Neutrophil (primary cell): ENCODE results near the gene FBXO4.

Experiments used
- H3K27ac ChIP-seq: fragments of 200-600 bp; sonication (generic); 2 replicates; pipeline ENCODE4 v1.5.1; 2016; ENCODE audit warnings: mild to moderate bottlenecking, moderate library complexity
- H3K27me3 ChIP-seq: fragments of 200-600 bp; sonication (generic); 2 replicates; pipeline ENCODE4 v1.6.0; 2016; ENCODE audit warnings: mild to moderate bottlenecking
- H3K36me3 ChIP-seq: fragments of 200-600 bp; sonication (generic); 2 replicates; pipeline ENCODE4 v1.5.1; 2017
- H3K4me1 ChIP-seq, 2 experiments: fragments of 200-600 bp in 1 of 2; sonication (generic) in 1 of 2; 1 replicate in 1 of 2; 2 replicates in 1 of 2; pipeline versions ENCODE4 v1.5.1 to v1.6.1; 2013 to 2016; ENCODE audit warnings: low read depth in 1 of 2, low read length in 1 of 2, mild to moderate bottlenecking in 1 of 2, moderate library complexity in 1 of 2; ENCODE audit not compliant: control insufficient read depth in 1 of 2, insufficient read depth in 1 of 2
- H3K4me3 ChIP-seq, 2 experiments: fragments of 200-600 bp in 1 of 2; sonication (generic) in 1 of 2; 1 replicate in 1 of 2; 2 replicates in 1 of 2; pipeline ENCODE4 v1.5.1; 2013 to 2016; ENCODE audit warnings: low read depth in 1 of 2, low read length in 1 of 2, mild to moderate bottlenecking in 1 of 2, moderate library complexity in 1 of 2
- H3K9me3 ChIP-seq: fragments of 200-600 bp; sonication (generic); 2 replicates; pipeline ENCODE4 v1.5.1; 2016
- TF ChIP-seq, protein P1 (sequence below): fragments of 200-600 bp; sonication (generic); IDR thresholded peaks from 2 replicates; pipeline ENCODE4 v1.5.1; 2016; ENCODE audit warnings: antibody characterized with exemption

FBXO4 gene

DNA sequence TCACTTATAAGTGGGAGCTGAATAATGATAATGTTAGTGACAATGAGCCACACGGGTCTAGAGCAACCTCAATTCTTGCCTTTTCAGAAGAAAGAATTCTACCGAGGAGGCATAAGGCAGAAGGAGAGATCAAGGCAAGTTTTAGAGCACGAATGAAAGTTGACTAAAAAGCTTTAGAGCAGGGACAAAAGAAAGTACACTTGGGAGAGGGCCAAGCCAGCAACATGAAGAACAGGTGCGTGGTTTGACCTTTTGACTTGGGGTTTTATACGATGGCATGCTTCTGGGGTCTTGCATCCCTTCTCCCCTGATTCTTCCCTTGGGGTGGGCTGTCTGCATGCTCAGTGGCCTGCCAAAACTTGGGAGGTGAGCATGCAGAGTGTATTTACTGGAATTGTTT, 42.3 kb upstream of the FBXO4 start:
- Histone ChIP-seq H3K4me3 (no peak overlapping the region), H3K9me3 (no peaks in the 10 kb centered on the region)
- TF ChIP-seq, protein P1, sequence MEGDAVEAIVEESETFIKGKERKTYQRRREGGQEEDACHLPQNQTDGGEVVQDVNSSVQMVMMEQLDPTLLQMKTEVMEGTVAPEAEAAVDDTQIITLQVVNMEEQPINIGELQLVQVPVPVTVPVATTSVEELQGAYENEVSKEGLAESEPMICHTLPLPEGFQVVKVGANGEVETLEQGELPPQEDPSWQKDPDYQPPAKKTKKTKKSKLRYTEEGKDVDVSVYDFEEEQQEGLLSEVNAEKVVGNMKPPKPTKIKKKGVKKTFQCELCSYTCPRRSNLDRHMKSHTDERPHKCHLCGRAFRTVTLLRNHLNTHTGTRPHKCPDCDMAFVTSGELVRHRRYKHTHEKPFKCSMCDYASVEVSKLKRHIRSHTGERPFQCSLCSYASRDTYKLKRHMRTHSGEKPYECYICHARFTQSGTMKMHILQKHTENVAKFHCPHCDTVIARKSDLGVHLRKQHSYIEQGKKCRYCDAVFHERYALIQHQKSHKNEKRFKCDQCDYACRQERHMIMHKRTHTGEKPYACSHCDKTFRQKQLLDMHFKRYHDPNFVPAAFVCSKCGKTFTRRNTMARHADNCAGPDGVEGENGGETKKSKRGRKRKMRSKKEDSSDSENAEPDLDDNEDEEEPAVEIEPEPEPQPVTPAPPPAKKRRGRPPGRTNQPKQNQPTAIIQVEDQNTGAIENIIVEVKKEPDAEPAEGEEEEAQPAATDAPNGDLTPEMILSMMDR = no peak

DNA sequence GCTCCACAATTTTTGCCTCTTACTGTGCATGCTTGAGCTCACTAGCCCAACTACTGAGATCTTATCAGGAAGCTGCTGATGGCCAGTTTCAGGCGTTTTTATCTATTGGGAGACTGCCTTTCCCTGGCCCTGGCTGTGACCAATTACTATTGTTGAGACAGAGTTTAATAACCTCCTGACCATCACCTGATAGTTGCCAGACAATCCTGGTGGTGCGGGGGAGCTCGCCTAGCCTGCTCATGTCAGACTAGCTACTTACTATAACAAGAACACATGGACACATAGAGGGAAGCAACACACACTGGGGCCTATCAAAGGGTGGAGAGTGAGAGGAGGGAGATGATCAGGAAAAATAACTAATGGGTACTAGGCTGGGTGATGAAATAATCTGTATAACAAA, 41.8 kb upstream of the FBXO4 start:
- Histone ChIP-seq H3K27ac (no peak overlapping the region), H3K9me3 (no peaks in the 10 kb centered on the region), H3K4me1 (no peaks in the 10 kb centered on the region), H3K4me3 (no peak overlapping the region), H3K36me3 (no peaks in the 10 kb centered on the region), H3K27me3 (peaks cover 32% of the 10 kb centered on the region)
- TF ChIP-seq, protein P1 = no peak

More for the DNA sequence above, 42.3 kb upstream of the FBXO4 start:
- Histone ChIP-seq H3K4me1 (no peaks in the 10 kb centered on the region), H3K27ac (no peak overlapping the region), H3K27me3 (peaks cover 32% of the 10 kb centered on the region), H3K36me3 (no peaks in the 10 kb centered on the region)

DNA sequence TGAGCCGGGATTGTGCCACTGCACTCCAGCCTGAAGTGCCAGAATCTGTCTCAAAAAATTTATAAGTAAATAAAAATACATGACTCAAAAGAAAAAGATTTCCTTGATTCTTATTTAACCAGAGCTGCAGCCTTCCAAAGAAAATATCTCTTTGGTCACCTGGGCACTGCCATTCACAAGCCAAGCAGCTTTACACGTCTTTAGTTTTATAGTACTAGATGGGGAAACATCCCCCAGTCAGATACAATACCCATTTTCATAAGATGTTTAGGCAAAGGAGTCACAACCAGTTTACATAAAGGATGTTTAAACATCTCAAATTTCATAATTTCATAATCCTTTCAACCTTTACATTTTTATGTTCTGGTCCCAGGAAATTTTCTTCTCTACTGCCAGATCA, 41.1 kb upstream of the FBXO4 start:
- TF ChIP-seq, protein P1 = no peak

DNA sequence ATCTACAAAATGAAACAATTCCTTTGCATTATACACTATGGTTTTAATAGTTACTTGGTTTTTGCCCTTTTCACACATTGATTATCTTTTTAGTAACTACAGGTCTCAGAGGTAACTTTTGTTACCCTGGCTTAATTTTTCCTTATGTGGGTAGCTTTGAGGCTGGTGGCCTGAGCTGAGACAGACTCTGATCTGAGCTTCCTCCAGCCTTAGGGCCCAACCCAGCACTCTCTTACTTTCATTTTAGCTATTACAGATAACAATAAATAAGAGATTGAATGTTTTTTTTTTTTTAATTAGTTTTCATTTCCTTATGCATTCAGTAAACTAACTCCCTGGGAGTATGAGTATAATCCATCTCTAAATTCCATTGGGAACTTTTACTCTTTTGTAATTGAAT, 39.8 kb upstream of the FBXO4 start:
- Histone ChIP-seq H3K36me3 (no peaks in the 10 kb centered on the region), H3K27ac (no peak overlapping the region), H3K4me3 (no peak overlapping the region), H3K9me3 (no peaks in the 10 kb centered on the region), H3K4me1 (no peaks in the 10 kb centered on the region), H3K27me3 (peaks cover 30% of the 10 kb centered on the region)
- TF ChIP-seq, protein P1 = no peak

More for the DNA sequence above, 41.1 kb upstream of the FBXO4 start:
- H3K27ac ChIP-seq = no peak overlapping the region
- no peaks in the 10 kb centered on the region for H3K4me1 ChIP-seq
- peaks cover 31% of the 10 kb centered on the region for H3K27me3 ChIP-seq
- H3K9me3 ChIP-seq = no peaks in the 10 kb centered on the region
- H3K4me3 ChIP-seq = no peak overlapping the region
- H3K36me3 ChIP-seq = no peaks in the 10 kb centered on the region

DNA sequence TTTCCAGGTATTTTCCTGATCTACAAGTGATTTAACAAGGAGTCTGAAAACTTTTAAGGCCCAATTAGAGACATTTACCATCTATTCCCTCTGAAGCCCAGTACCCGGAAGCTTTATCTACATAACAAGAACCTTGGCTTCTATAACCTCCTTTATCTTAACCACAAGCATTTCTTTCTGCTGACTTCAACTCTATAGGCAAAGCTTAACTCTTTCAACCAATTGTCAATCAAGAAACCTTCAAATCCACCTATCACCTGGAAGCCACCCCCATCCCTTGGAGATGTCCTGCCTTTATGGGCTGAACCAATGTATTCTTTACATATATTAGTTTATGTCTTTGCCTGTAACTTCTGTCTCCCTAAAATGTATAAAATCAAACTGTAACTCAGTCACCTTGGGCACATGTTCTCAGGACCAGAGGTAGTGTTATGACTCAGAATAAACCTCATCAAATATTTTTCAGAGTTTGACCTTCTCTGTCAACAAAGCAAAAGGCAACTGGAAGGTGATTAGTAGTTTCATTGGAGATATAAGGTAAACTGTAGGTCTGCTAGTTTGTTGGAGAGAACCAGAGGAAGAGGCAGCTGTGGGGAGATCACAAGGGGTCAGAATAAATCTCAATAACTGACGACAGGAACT, 33.9 kb upstream of the FBXO4 start:
- H3K27ac ChIP-seq = no peak overlapping the region
- peaks cover 78% of the 10 kb centered on the region for H3K27me3 ChIP-seq
- no peak overlapping the region for H3K4me3 ChIP-seq
- TF ChIP-seq, protein P1 = no peak
- H3K9me3 ChIP-seq = no peaks in the 10 kb centered on the region
- H3K36me3 ChIP-seq = no peaks in the 10 kb centered on the region
- H3K4me1 ChIP-seq = no peaks in the 10 kb centered on the region
